GM13976 (cell line): Measurements from ENCODE around the gene ABCA13.

Experiments
- DNase-seq: peaks from one replicate; pipeline ENCODE4 v3.0.0; 2012; ENCODE audit warnings: low spot score
- CTCF ChIP-seq: IDR thresholded peaks from 2 replicates; pipeline ENCODE4 v1.5.1; 2012; ENCODE audit warnings: borderline replicate concordance, mild to moderate bottlenecking; ENCODE audit not compliant: insufficient read depth; ENCODE audit errors: extremely low read depth, missing control alignments, control extremely low read depth
- in situ Hi-C: fragments of 300-500 bp; cut with MboI; formaldehyde crosslinking; loops from one replicate; pipeline ENCODE4 v1.12.0; 2022; ENCODE audit warnings: low sequenced_read_pairs, mixed read lengths, inconsistent platforms; ENCODE audit not compliant: unreplicated experiment

The ABCA13 gene

GRCh38 chr7:48426966-48427555 is 255.8 kb downstream of the ABCA13 start:
- DNase-seq = no peak
- no peak for TF ChIP-seq CTCF
- in situ Hi-C loops = no loop called here

DNA sequence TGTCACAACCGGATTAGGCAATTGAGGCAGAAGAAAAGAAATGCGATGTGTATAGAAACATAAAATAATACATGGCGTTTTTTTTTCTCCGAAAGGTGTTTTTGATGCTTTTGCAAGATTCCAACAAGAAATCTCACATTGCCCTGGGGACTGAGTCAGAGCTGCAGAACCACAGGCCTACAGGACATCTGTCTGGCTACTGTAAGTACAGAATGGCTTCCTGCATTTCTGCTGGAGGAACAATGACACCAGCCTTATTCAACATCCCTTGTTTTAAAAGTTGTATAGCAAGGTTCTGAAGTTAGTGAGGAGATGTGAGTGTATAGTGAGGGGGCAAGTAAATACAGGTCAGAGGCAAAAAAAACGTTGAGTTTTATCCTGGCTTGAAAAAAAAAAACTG is 256.4 kb downstream of the ABCA13 start:
- in situ Hi-C loops = no loop called here
- TF ChIP-seq CTCF = no peak
- no peak for DNase-seq

- no peak for TF ChIP-seq CTCF
- DNase-seq = no peak
- in situ Hi-C loops = no loop called here
These were observed 256.9 kb downstream of the ABCA13 start for GRCh38 chr7:48428091-48428684.

- in situ Hi-C loops = no loop called here
- no peak for DNase-seq
- no peak for TF ChIP-seq CTCF
These were observed 257.9 kb downstream of the ABCA13 start for GRCh38 chr7:48429117-48429516.

GRCh38 chr7:48438206-48438605 is 266.9 kb downstream of the ABCA13 start:
- no peak for DNase-seq
- in situ Hi-C loops = no loop called here
- no peak for TF ChIP-seq CTCF

GRCh38 chr7:48441848-48442492 is 270.7 kb downstream of the ABCA13 start:
- TF ChIP-seq CTCF = no peak
- DNase-seq = no peak
- in situ Hi-C loops = no loop called here

GRCh38 chr7:48443051-48443450 is 271.8 kb downstream of the ABCA13 start:
- in situ Hi-C loops = no loop called here
- DNase-seq = no peak
- TF ChIP-seq CTCF = no peak
